Esophagus squamous epithelium (tissue), 4 donors: ENCODE data around the gene SEC24D.

ENCODE experiments used
- POLR2A ChIP-seq, 4 donors: fragments of 450-650 bp; IDR thresholded peaks; one replicate each; pipeline ENCODE4 v1.6.1; 2017; ENCODE audit warnings: antibody characterized with exemption in 4 of 4, mild to moderate bottlenecking in 4 of 4, moderate library complexity in 3 of 4
- TF ChIP-seq, protein P1 (sequence below), 6 experiments: fragments of 450-650 bp in 4 of 6; fragments of 200-600 bp in 2 of 6; sonication (generic) in 2 of 6; IDR thresholded peaks; one replicate each; pipeline ENCODE4 v1.5.1; 2016 to 2019; ENCODE audit warnings: antibody characterized with exemption in 6 of 6, mild to moderate bottlenecking in 4 of 6, moderate library complexity in 4 of 6

DNA sequence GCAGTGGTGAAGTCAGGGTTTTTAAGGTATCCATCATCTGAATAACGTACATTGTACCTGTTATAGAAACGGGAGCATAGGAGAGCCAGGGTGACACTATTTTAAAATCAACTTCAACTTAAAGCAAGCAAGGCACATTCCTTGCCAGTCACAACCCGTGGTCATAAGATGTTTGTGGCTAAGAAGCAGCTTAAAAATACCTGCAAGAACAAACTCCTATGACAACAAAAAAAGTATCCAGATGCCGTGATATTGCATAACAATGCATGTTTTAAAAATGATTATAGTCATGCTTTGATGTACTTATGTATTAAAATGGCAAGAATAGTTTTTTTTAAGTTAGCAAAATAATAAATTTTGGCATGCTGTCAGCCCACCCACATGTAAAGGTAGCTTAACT, 36.3 kb upstream of the SEC24D start:
- TF ChIP-seq, protein P1, sequence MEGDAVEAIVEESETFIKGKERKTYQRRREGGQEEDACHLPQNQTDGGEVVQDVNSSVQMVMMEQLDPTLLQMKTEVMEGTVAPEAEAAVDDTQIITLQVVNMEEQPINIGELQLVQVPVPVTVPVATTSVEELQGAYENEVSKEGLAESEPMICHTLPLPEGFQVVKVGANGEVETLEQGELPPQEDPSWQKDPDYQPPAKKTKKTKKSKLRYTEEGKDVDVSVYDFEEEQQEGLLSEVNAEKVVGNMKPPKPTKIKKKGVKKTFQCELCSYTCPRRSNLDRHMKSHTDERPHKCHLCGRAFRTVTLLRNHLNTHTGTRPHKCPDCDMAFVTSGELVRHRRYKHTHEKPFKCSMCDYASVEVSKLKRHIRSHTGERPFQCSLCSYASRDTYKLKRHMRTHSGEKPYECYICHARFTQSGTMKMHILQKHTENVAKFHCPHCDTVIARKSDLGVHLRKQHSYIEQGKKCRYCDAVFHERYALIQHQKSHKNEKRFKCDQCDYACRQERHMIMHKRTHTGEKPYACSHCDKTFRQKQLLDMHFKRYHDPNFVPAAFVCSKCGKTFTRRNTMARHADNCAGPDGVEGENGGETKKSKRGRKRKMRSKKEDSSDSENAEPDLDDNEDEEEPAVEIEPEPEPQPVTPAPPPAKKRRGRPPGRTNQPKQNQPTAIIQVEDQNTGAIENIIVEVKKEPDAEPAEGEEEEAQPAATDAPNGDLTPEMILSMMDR (IDR thresholded peaks at IDR 0.05): no peak
- TF ChIP-seq POLR2A (IDR thresholded peaks at IDR 0.05): no peak
